IPS-NIHi7 (cell line): ENCODE data around the gene SEPTIN5.

Source experiments
- DNase-seq: peaks from one replicate; pipeline ENCODE4 v3.0.0; 2012; ENCODE audit warnings: mixed read lengths; ENCODE audit errors: extremely low spot score

SEPTIN5 gene

GRCh38 chr22:19760951-19761724 is 46.8 kb downstream of the SEPTIN5 start:
- no peak for DNase-seq

GRCh38 chr22:19761725-19762567 is 47.6 kb downstream of the SEPTIN5 start:
- DNase-seq: no peak

GRCh38 chr22:19762568-19763457 is 48.5 kb downstream of the SEPTIN5 start:
- DNase-seq: no peak

GRCh38 chr22:19763458-19764298 is 49.4 kb downstream of the SEPTIN5 start:
- no peak for DNase-seq

- no peak for DNase-seq
These were observed 49.9 kb downstream of the SEPTIN5 start for GRCh38 chr22:19764299-19764593.

- no peak for DNase-seq
These were observed 50.6 kb downstream of the SEPTIN5 start for GRCh38 chr22:19764636-19765476.

- DNase-seq: no peak
These were observed 51.4 kb downstream of the SEPTIN5 start for GRCh38 chr22:19765477-19766239.

GRCh38 chr22:19766240-19766510 is 51.9 kb downstream of the SEPTIN5 start:
- no peak for DNase-seq

GRCh38 chr22:19766511-19767426 is 52.5 kb downstream of the SEPTIN5 start:
- no peak for DNase-seq

GRCh38 chr22:19767427-19768341 is 53.4 kb downstream of the SEPTIN5 start:
- peak; percentile 76 for DNase-seq

- DNase-seq: no peak
These were observed 55.1 kb downstream of the SEPTIN5 start for GRCh38 chr22:19769393-19769715.

- DNase-seq: no peak
These were observed 56.3 kb downstream of the SEPTIN5 start for GRCh38 chr22:19770349-19771220.

GRCh38 chr22:19772422-19772672 is 58.0 kb downstream of the SEPTIN5 start:
- DNase-seq: no peak
